RWPE2 (cell line): Measurements from ENCODE around the gene KBTBD13.
"Not testable (repeated sequence)": the region's sequence is repeated elsewhere in the genome, so short reads cannot be mapped to it uniquely, and the experiment has no call there.

Source experiments
- ATAC-seq: fragments of 200-7000 bp; cut with Tn5 transposase; 3 replicates; pipeline ENCODE4 v1.9.1; 2021; ENCODE audit warnings: low read depth
- DNase-seq: peaks from one replicate; pipeline ENCODE4 v3.0.0-alpha.2; 2020; ENCODE audit warnings: low spot score
- H3K27ac ChIP-seq: fragments of 450-650 bp; 2 replicates; pipeline ENCODE4 v1.5.1; 2017; ENCODE audit warnings: mild to moderate bottlenecking; ENCODE audit not compliant: poor library complexity, severe bottlenecking
- H3K27me3 ChIP-seq: fragments of 250-450 bp; sonication (Bioruptor Pico); 2 replicates; pipeline ENCODE4 v1.5.1; 2021; ENCODE audit warnings: mild to moderate bottlenecking, moderate library complexity; ENCODE audit not compliant: insufficient read depth, poor library complexity, severe bottlenecking
- H3K36me3 ChIP-seq: fragments of 250-450 bp; sonication (Bioruptor Pico); 2 replicates; pipeline ENCODE4 v1.5.1; 2020; ENCODE audit warnings: low read depth, mild to moderate bottlenecking, moderate library complexity
- H3K4me1 ChIP-seq: fragments of 250-450 bp; sonication (Bioruptor Pico); 2 replicates; pipeline ENCODE4 v1.5.1; 2021; ENCODE audit warnings: mild to moderate bottlenecking, moderate library complexity; ENCODE audit not compliant: insufficient read depth, poor library complexity, severe bottlenecking
- H3K4me3 ChIP-seq: fragments of 250-450 bp; sonication (Bioruptor Pico); 2 replicates; pipeline ENCODE4 v1.5.1; 2021; ENCODE audit warnings: mild to moderate bottlenecking, moderate library complexity; ENCODE audit not compliant: severe bottlenecking
- H3K9me3 ChIP-seq: fragments of 250-450 bp; sonication (Bioruptor Pico); 2 replicates; pipeline ENCODE4 v1.5.1; 2021; ENCODE audit warnings: mild to moderate bottlenecking, moderate library complexity; ENCODE audit not compliant: severe bottlenecking
- TF ChIP-seq, protein P1 (sequence below): fragments of 450-650 bp; IDR thresholded peaks from one replicate; pipeline ENCODE4 v1.5.1; 2017; ENCODE audit warnings: mild to moderate bottlenecking, moderate library complexity; ENCODE audit not compliant: poor library complexity, severe bottlenecking

The KBTBD13 gene

GRCh38 chr15:65089206-65089824 is 12.8 kb downstream of the KBTBD13 start:
- H3K4me3 ChIP-seq: no peak overlapping the region
- H3K27ac ChIP-seq: no peak overlapping the region
- TF ChIP-seq, protein P1, sequence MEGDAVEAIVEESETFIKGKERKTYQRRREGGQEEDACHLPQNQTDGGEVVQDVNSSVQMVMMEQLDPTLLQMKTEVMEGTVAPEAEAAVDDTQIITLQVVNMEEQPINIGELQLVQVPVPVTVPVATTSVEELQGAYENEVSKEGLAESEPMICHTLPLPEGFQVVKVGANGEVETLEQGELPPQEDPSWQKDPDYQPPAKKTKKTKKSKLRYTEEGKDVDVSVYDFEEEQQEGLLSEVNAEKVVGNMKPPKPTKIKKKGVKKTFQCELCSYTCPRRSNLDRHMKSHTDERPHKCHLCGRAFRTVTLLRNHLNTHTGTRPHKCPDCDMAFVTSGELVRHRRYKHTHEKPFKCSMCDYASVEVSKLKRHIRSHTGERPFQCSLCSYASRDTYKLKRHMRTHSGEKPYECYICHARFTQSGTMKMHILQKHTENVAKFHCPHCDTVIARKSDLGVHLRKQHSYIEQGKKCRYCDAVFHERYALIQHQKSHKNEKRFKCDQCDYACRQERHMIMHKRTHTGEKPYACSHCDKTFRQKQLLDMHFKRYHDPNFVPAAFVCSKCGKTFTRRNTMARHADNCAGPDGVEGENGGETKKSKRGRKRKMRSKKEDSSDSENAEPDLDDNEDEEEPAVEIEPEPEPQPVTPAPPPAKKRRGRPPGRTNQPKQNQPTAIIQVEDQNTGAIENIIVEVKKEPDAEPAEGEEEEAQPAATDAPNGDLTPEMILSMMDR: no peak
- no peaks in the 10 kb centered on the region for H3K27me3 ChIP-seq
- no peak for ATAC-seq
- H3K4me1 ChIP-seq: no peaks in the 10 kb centered on the region
- no peaks in the 10 kb centered on the region for H3K36me3 ChIP-seq
- no peaks in the 10 kb centered on the region for H3K9me3 ChIP-seq
- DNase-seq: no peak

DNA sequence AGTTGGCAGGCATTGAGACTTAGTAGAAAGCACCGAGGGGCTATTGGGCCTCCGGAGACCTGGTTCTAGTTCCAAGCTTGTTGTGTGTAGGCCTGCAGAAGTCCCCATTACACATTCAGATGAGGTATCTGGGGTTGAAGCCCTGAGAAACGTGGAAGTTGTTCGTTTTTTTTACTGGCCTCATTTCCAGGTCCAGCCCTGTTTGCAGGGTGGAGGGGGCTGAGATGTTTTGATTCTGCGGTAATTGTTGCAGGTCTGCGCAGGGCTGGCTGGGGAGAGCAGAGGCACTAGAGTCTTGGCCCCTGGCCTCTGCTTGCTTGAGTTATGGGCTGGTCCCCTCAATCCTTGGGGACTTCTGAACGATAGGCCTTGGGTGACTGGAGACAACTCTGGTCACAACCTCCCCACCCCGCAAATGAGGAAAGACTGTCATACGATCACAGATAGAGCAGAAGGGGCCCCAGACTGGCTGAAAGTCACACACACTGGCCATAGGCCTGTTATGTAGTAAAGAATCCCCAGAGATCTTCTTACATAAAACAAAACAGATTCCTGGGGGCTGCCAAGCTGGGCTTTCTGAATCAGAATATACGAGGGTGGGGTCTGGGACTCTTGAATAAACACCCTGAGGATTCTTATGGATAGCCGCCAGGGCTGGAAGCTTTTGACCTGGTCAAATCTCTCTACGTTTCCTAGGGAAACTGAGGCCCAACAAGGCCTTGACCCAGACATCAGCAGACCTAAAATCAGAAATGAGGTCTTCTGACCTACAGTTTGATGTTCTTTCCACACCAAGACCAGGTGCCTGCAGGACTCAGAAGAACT is 15.6 kb downstream of the KBTBD13 start:
- DNase-seq (peak; percentile 34), ATAC-seq (no peak)
- H3K4me1 ChIP-seq: no peaks in the 10 kb centered on the region
- no peak overlapping the region for H3K4me3 ChIP-seq
- no peaks in the 10 kb centered on the region for H3K36me3 ChIP-seq
- H3K9me3 ChIP-seq: no peaks in the 10 kb centered on the region
- H3K27ac ChIP-seq: no peak overlapping the region
- H3K27me3 ChIP-seq: no peaks in the 10 kb centered on the region
- TF ChIP-seq, protein P1: no peak

DNA sequence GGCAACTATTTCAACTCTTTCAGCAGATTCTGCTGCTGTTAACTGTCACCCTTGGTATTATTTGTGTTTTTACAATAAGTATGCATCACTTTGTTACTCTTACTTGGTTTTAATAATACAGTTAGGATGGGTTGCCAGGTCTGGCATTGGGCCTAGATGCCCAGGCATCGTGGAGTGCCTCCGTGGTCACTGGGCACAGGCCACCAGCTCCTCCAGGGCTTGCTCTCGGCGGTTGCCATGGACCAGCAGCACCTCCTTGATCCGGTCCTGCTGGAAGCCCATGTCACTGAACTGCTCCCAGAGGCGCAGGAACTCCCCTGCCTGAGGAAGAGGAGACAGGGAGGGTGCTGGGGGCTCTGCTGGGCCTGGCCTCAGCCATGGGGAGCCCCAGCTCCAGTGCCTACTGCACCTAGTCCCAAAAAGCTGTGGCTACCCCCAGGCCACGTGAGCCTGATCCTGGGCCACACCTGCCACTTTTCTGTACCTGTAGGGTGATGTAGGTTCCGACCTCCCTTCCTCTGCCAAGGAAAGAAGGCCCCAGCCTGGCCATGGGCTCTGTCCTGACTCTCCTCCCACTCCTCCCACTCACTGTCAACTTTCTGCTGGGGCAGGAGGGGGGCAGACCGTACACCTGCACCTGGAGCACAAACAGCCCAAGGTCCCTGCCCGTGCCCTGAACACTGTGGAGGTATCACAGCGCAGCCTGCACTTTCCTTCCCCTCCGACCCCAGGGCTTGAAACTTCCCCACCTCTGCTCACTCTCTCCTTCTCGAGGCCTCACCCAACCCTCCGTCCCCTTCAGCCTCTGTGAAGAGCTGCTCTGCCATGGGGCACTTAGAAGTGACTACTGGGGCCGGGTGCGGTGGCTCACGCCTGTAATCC is 16.6 kb downstream of the KBTBD13 start:
- Histone ChIP-seq H3K36me3 (no peaks in the 10 kb centered on the region), H3K9me3 (no peaks in the 10 kb centered on the region), H3K27me3 (no peaks in the 10 kb centered on the region), H3K4me1 (no peaks in the 10 kb centered on the region), H3K27ac (no peak overlapping the region), H3K4me3 (no peak overlapping the region)
- TF ChIP-seq, protein P1: no peak
- DNase-seq (peak; percentile 66), ATAC-seq (no peak)

GRCh38 chr15:65093793-65094170 is 17.2 kb downstream of the KBTBD13 start:
- DNase-seq, ATAC-seq, H3K4me3 ChIP-seq, H3K4me1 ChIP-seq, H3K27me3 ChIP-seq, H3K9me3 ChIP-seq, H3K36me3 ChIP-seq, H3K27ac ChIP-seq: not testable (repeated sequence)

DNA sequence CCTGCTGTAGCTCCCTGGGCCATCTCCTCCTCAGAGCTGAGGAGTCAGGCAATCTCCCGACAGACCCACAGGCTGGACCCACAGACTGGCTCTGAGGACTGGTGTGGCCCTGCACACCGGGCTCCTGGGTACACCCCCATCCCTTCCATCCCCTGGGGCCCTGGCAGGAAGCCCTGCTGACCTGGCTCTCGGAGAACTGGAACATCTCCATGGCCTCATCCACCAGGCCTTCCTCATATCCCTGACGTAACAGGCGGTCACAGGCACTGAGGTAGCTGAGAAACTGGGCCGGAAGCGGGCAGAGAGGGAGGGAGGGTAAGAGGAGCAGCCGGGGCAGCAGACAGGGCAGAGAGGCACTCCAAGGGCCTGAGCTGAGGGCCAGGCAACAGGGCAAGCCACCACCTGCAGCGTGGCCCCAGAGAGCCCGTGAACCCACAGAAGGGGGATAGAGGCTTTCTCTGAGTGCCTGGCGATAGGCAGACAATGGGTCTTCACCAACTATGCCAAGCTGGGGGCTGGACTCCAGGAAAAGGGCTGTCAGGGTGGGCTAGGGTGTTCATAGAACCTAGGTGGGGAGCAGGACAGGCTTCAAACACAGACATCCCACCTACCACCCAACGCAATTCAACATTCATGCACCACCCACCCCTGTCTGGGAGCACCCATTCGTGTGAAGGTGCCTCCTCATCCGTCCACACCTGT is 17.9 kb downstream of the KBTBD13 start:
- ATAC-seq (0 out of 3 replicates have a peak, but pooled peaks have one; percentile 27), DNase-seq (peak; percentile 62)
- H3K4me3 ChIP-seq: no peak overlapping the region
- TF ChIP-seq, protein P1: no peak
- no peaks in the 10 kb centered on the region for H3K9me3 ChIP-seq
- H3K36me3 ChIP-seq: peaks cover 12% of the 10 kb centered on the region
- H3K27ac ChIP-seq: no peak overlapping the region
- H3K27me3 ChIP-seq: no peaks in the 10 kb centered on the region
- no peaks in the 10 kb centered on the region for H3K4me1 ChIP-seq
